GM19455 (cell line): ENCODE results near the gene IL16.

Experiments
- ATAC-seq: cut with Tn5 transposase; IDR thresholded peaks from one replicate; pipeline ENCODE4 v1.9.1; 2021; ENCODE audit not compliant: unreplicated experiment

IL16 gene

DNA sequence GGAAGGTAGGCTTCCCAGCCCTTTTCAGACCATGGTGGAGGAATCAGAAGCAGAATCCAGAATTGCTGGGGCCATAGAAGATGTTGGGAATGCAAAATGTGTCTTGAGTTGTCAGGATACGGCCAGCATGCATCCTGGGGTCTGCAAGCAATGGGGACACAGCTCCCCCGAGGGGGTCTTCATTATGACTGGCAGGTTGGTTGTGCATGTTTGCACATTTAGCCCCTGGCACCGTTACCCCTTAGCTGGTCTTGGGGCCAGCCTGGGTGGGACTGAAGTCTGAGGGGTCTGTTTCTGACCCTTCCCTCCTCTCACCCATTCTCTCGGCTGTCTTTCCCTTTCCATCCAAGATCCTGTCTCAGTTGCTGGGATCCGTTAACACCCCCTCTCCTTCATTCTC, 76.5 kb downstream of the IL16 start:
- no peak for ATAC-seq

DNA sequence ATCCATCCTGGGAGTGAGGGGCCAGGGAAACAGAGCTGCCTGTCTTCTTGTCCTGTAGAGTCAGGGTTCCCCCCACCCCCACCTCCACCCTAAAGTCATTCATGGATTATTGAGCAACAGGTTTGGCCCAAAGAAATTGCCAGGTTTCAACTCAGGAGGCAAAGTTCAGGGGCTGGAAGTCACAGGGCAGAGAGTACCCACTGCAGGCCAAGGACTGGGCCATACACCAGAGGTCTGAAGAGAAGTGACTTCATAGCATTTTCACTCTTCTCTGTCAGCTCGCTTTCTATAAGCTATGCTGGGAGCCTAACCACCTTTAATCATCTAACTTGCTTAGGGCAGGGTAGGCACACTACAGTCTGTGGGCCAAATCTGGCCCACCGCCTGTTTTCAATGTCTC, 77.2 kb downstream of the IL16 start:
- ATAC-seq: no peak

DNA sequence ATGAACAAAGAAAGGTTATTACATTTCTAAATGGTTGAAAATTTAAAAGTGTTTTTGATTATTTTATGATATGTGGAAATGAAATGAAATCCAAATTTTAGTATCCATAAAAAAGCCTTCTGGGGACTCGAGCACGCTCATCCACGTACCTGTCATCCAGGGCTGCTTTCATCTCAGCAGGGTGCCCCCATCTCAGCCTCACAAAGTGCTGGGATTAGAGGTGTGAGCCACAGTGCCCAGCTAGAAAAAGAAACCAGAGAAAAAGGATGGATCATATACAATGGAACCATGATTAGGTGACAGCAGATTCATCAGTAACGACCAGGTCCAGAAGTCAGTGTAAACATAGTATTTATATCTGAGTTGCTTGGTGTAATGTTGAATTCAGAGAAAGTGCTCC, 77.6 kb downstream of the IL16 start:
- ATAC-seq: no peak

DNA sequence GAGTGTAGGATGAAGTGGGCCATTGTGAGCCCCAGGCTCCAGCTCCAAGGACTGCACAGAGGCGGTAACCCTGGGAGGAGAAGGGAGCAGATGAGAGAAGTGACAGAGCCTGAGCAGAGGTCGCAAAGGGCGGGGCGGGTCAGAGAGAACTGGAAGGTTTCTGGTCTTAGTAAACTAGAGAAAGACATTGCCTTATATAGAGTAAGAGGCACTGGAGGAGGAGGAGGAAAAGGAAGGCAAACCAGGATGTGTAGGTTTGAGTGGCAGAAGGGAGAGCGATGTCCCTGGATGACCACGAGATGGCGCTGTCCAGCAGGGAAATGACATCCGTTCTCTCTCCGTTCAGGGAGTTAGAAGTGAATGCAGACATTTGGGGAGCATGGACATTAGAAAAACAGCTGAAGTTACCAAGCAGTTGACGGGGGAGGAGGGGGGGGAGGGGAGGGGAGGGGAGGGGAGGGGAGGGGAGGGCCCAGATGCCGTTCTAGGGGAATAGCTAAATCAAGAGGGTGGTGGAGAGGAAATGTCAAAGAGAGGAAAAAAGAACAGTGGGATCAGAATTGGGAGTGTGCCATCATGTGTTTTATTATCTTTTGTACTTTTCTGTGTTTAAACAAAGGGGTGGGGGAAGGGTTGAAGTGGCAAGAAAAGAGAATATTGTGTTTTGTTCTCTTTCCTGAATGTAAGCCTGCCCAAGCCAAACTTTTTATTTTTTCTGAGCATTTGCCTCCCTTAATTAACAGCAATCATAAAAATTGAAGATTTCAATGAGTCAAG, 78.4 kb downstream of the IL16 start:
- peak; percentile 90 for ATAC-seq

DNA sequence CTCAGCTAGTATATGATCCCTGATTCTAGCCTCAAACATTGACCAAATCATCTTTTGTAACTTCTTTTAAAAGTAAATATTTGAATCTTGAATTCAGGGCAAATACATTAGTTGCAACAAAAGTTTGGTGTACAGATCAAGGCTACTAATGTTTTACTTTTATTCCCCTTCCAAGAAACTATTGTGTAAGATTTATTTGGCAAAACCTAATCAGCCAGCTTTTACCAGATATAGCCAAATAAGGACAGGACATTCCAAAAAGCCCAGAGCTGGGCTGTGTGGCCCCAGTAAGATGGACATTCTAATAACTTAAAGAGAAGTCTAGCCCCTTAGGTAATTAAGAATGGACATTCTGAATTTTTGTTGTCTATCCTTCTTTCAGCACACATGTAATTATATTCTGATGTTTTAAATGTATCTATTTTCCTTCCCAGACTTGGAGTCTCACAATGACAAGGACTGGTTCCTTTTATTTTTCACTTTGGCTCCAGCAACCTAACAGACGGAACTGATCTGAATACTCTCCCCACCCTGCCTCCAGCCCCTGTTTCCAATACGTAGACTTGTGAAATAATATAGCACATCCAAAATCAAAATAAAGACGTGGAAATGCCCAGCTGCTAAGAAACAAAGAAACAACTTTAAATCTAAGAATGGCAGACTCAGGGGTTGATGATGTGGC, 79.2 kb downstream of the IL16 start:
- no peak for ATAC-seq

DNA sequence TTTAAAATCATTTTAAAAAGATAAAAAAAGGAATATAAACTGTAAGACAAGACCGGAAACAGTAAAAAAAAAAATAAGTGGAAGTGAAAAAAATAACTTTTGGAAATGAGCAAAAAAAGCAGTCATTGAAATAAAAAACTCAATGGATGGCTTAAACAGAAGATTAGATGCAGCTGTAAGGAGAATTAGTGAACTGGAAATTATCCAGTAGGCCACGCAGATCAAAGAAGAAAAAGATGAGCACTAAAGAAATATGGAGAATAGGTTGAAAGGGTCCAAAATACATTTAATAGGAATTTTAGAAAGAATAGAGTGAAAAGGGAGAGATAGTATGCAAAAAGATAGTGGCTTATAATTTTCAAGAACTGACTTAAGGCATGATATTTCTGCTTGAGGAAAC, 80.3 kb downstream of the IL16 start:
- no peak for ATAC-seq

DNA sequence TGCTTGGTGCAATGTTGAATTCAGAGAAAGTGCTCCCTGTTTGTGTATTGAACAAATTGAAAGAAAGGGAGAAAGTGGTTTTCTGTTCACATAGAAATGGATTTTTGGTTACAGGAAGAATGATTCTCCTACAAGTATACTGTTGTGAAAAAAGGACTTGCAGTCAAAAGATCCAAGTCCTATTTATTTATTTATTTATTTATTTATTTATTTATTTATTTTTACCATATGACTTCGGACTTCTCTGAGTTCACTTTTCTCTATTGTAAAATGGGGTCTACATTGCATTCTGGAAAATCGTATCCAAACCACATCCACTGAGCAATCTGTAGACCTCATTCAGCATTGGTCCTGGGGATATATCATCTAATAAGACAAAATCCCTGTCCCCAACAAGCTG, 81.2 kb downstream of the IL16 start:
- ATAC-seq: no peak

DNA sequence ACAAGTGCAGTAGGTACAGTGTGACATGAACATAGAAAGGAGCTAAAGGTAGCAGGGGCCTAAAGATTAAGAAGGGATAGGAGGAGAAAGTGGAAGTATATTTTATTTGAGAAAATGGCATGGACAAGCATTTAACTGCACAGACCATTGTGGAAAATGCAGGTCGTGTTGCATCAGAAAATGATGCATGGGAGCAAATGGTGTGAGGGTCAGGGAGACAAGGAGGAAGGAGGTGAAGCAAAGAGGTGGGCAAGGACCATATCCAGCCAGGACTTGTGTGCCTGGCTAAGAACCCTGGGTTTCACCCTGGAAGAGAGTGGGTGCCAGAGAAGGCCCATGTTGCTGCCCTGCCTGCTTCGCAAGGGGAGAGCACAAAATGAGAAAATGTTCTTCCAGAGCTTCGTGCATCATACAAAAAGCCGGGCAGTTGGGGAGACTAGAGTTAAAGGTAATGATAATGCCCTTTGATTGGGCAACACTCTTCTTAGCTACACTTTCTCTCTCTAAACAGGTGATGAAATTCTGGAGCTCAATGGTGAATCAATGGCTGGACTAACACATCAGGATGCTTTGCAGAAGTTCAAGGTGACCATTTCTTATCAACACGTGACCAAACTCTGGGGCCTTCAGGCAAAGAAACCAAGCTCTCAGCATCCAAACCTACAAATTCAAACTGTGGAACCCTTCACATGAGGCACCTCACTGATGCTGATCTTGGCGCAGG, 81.8 kb downstream of the IL16 start:
- no peak for ATAC-seq

DNA sequence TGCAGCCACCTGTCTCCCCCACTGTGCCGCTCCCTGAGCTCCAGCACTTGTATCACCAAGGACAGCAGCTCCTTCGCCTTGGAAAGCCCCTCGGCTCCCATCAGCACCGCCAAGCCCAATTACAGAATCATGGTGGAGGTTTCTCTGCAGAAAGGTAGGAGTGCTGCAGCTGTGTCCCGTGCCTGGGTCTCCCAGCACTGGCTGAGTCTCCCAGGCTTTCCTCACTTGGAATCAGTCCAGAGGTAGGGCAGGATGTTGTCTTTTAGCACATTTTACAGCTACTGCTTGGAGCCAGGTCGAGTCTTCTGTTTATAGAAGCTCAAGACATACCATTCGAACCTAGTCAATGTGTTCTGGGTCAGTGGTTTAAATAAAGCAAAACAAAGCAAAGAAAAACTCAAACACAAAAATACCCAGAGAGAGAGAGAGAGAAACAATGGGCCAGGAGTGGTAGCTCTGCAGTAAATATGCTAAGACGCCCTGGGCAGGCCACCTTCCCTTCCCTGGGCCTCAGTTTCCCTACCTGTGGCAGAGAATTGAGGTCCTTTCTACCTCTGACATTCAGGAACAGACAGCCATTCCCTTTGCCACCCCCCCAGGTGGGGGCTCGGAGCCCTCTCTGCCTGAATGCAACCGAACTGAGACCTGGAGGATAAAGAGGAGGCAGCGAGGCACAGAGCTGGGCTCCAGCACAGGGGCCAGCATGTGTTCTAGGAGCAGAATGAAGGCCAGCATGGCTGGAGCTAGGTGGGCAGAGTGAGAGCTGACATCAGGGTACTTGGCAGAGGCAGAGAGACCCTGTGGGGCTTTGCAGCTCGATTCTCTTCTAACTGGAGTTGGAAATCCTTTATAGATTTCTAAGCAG, 83.2 kb downstream of the IL16 start:
- no peak for ATAC-seq

DNA sequence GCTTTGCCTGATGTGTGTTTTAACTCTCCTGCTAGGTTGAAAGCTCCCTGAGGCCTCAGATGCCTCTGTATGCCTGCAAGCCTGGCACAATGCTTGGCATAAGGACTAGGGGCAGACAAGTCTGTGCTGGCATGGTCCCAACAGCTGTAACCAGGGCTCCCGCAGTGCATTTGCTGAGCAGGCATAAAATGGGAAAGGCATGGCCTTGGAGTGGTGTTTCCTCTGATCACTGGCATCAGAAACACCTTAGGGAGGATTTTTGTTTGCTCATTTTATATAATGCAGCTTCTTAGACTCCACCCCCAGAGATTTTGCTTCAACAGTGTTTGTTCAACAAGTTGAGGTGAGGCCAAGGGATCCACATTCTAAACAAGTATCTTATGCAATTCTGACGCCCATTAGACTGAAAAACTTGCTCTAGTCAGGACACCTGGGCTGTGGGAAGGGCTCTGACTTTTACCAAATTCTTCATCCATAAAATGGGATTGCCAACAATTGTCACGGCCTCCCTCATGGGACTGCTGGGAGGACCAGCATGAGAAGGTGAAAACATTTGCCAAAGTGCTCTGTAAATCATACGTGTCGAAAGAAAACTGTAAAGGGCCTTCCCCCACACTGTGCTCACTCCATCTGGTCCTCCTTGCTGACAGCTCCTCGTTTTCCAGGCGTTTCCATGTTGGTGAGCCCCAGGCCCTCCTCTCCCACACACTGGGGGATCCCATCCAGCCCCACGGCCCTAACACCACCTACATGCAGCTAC, 84.2 kb downstream of the IL16 start:
- no peak for ATAC-seq

DNA sequence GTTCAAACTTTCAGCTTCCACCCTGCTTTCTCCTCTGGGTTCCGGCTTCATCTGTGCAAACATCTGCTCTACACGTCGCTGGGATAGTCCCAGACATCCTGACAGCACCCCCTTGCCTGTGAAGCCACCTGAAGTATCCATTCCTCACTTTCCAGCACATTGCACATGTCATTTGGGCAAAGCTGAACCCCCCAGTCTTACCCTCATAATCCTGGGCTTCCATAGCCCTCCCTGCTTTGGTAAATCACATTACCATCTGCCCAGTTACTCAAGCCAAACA, 84.7 kb downstream of the IL16 start:
- ATAC-seq: no peak

DNA sequence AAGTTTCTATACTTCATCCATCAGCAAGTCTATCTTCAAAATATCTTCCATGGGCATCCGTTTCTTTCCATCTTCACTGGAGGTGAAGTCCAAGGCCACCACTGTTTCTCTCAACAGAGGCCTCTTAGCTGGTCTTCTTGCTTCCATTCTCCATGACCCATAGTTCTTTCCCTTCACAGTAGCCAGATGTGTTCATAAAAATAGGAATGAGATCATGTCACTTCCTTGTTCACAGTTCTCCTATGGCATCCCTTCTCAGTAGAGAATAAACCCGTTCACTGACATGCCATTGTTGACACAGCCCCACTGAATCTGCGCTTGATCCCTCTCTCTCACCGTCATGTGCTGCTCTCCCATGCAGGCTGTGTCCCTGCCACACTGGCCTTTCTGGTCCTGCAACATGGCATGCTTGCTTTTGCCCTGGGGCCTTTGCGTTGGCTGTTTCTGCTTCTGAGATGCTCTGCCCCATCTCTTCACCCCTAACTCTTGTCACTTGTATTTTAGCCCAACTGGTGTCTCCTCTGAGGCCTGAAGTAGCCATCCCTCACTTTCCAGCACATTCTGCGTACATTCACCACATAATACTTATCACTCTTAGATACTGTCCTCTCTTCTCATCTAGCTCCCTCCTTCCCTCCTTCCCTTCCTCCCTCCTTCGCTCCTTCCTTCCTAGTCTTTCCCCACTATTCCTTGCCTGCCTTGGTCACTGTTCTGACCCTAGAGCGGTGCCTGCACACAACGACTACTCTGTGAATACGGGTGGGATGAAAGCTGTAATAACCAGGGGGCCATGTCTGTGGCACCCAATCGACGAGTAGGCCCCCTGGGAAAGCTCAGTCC, 85.3 kb downstream of the IL16 start:
- ATAC-seq: no peak

DNA sequence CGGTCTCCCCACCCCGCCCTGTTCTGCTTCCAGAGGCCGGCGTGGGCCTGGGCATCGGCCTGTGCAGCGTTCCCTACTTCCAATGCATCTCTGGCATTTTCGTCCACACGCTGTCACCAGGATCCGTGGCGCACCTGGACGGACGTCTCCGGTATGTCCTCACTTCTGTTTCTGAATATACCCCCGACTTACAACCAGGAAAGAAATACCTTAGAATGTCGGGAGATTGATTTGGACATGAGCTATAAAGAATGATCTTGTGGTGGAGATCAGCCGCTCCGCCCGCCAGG, 85.9 kb downstream of the IL16 start:
- ATAC-seq: no peak

DNA sequence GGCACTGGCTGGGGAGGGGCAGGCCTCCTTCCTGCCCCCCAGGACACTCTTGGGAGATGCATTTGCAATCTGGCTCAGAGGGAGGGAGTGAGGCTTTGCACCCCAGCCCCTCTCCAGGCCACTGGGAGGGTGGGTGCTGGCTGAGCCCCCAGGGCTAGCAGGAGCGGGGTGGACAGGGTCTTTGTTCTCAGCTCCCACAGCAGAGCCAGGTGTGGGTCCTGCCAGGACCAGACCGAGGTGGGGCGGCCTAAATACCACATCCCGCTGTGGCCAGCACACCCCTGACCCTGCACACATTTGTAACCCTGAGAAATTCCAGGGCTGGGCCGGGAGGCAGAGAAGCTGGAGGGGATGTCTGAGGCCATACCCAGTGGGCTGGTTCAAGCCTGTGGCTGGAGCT, 86.2 kb downstream of the IL16 start:
- ATAC-seq: no peak

DNA sequence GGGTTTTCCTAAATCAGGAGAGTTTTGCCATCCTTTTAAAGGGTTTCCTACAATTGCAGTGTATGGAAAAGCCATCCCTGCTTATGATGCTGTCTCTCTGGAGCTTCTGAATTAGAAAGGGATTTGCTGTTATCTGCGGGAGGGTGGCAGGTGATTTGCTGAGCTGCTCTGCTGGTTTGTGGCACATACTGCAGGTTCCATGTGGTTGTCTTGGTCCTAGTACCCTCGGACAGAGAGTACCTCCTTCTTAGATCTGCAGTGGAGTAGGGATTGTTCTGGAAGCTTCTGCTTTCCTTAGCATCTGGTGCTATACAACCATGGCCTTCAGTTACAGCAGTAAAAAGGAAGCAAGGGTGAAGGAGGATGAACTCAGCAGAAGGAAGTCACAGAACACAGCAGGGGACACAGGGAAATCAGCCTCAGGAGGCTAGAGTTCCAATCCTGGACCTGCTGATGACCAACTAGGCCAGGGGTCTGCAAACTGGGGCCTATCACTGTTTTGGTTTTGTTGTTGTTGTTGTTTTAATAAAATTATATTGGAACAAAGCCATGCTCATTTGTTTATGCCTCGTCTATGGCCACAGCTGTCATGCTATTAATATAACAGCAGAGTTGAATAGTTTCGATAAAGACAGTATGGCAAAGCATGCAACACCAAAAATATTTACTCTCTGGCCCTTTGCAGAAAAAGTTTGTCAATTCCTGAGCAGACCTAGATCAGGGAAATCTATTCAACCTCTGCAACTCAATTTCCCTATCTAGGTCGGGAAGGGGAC, 87.8 kb downstream of the IL16 start:
- ATAC-seq: peak; percentile 78

DNA sequence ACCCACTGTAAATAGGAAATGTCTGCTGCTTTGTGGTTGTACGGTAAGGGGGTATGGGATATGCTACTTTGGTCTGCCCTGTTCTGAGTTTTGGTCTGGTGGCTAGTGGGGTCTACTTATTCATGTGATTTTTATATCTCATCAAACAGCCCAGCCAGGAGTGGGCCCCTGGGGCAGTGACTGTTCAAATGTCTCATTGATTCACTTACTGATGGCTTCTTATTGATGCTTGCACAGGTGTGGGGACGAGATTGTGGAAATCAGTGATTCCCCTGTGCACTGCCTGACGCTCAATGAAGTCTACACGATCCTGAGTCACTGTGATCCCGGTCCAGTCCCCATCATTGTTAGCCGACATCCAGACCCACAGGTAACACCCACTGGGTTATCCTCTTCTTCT, 88.8 kb downstream of the IL16 start:
- ATAC-seq: no peak

DNA sequence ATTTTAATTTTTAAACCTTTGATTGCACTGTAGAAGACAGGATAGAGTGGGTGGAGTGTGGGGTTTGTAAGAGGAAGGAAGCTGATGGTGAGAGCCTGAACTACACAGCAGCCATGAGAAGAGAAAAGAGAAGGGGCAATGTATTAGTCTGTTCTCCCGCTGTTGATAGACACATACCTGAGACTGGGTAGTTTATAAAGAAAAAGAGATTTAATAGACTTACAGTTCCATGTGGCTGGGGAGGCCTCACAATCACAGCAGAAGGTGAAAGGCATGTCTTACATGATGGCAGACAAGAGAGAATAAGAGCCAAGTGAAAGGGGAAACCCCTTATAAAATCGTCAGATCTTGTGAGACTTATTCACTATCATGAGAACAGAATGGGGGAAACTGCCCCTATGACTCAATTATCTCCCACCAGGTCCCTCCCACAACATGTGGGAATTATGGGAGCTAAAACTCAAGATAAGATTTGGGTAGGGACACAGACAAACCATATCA, 90.0 kb downstream of the IL16 start:
- ATAC-seq: peak; percentile 41

DNA sequence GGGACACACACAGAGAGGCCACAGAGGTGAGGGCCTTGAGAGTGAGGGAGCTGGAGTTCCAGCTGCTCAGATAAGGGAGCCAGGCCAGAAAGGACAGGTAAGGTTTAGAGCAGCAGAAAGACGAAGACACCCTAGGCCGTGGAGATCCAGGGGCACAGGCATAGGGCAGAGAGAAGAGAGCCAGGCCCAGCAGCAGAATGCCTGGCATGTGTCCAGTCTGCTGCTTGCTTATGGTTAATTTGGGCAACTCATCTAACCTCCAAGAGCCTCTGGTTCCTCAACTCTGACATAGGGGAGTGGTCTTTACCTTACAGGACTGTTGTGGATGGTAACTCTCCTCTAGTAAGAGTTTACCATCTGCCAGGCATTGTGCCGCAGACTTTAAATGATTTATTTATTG, 91.4 kb downstream of the IL16 start:
- ATAC-seq: no peak

DNA sequence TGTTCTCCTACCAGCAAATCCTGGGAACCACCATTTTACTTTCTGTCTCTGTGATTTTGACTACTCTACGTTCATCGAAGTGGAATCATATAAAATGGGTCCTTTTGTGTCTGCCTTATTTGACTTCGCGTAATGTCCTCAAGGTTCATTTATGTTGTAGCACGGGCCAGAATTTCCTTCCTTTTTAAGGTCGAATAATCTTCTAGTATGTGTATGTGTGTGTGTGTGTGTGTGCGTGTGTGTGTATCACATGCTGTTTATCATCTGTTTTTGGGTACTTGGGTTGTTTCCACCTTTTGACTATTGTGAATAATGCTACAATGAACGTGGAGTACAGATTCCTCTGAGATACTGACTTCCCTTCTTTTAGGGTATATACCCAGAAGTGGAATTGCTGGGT, 91.9 kb downstream of the IL16 start:
- ATAC-seq: no peak
